ENCODE measurements around the gene MST1.

The MST1 gene

DNA sequence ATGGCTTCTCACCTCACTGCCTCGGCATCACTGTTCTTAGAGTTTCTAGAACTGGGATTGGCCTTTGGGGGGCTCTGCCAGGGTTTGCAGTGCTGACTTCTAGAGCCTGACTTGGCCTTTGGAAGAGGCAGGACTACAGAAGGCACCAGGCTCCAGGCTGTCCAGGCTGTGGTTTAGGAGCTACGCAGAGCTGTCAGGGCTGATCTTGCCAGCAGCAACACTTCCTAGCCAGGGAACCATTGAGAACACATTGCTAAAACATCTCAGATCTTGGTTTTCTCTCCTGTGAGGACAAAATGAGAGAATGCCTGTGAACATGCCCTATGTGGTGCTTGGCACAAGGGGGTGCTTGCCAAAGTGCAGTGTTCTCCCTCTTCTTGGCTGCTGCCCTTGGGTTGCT lies 49.7 kb downstream of the MST1 start:
- TF ChIP-seq, protein P1, sequence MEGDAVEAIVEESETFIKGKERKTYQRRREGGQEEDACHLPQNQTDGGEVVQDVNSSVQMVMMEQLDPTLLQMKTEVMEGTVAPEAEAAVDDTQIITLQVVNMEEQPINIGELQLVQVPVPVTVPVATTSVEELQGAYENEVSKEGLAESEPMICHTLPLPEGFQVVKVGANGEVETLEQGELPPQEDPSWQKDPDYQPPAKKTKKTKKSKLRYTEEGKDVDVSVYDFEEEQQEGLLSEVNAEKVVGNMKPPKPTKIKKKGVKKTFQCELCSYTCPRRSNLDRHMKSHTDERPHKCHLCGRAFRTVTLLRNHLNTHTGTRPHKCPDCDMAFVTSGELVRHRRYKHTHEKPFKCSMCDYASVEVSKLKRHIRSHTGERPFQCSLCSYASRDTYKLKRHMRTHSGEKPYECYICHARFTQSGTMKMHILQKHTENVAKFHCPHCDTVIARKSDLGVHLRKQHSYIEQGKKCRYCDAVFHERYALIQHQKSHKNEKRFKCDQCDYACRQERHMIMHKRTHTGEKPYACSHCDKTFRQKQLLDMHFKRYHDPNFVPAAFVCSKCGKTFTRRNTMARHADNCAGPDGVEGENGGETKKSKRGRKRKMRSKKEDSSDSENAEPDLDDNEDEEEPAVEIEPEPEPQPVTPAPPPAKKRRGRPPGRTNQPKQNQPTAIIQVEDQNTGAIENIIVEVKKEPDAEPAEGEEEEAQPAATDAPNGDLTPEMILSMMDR (IDR thresholded peaks at IDR 0.05; ENCODE audit: insufficient read depth, low read depth, low read length, missing control alignments), result no peak
- H3K4me3 ChIP-seq (ENCODE audit: low read length), result no peak overlapping the region
- no peak for DNase-seq (ENCODE audit: low read depth)

DNA sequence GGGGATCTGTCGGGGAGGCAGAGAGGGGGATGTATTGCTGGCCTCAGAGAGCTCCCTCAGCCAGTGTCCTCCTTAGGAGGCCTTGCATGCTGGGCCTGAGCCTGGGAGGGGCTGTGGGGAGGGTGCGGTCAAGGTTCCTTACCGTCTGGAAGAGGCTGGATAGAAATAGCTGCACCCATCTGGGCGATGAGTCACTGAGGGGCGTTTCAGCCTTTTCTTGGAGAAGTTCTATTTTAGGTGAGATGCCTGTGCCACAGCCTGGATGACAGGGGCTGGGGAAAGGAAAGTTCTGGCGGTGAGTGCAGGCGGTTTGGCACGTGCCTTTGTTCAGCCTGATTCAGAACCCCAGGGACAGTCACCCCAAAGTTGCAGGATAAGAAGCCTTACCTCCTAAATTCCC lies 50.8 kb downstream of the MST1 start:
- TF ChIP-seq, protein P1 (IDR thresholded peaks at IDR 0.05; ENCODE audit: insufficient read depth, low read depth, low read length, missing control alignments), result no peak
- H3K4me3 ChIP-seq (ENCODE audit: low read length), result no peak overlapping the region
- DNase-seq (ENCODE audit: low read depth), result peak; percentile 80

DNA sequence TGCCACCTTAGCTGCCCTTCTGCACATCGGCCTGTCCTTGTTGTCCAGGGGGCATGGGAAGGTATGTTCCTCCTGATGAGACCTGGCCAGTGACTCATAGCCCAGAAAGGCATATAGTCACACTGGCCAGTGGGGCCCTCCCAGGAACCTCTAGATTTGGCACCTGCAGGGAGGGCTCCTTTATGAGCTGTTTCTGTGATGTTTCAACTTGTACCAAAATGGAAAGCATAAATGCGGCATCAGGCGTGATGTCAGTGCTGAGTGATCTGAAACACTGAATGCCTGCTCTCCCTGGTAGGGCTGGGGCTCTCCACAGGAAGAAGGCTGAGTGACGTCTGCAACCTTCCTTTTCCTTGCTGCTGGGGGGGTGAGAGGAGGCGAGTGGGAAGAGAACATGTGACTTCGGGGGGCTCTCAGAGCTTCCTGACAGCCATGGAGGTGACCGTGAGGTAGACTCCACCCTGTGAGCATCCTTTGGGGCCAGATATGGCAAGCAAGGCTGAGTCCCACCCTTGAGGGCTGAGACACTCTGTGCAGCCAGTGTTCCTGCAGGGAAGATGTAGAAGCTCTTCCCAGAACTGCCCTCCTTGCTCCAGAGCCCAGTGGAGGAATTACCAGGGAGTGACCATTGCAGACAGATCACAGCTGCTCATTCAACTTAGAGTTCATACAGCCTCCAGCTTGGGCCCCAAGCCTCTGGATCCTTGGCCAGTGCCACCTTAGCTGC lies 52.2 kb downstream of the MST1 start:
- DNase-seq (ENCODE audit: low read depth), result peak; percentile 90
- H3K4me3 ChIP-seq (ENCODE audit: low read length), result no peak overlapping the region
- TF ChIP-seq, protein P1 (IDR thresholded peaks at IDR 0.05; ENCODE audit: insufficient read depth, low read depth, low read length, missing control alignments), result no peak

DNA sequence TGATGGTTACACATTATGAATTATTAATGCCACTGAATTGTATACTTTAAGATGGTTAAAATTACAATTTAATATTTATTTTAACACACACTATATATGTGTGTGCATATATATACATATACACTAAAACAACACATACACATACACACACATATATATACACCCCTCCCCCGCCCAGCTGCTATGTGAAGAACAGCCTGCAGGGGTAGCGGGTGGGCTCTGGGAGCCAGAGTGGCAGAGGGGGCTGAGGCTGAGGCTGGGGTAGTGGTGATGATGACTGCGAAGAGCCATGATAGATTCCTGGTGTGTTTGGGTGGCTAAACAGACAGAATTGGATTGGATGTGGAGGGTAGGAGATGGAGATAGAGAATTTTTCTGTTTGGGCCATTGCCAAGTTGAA lies 54.5 kb downstream of the MST1 start:
- TF ChIP-seq, protein P1 (IDR thresholded peaks at IDR 0.05; ENCODE audit: insufficient read depth, low read depth, low read length, missing control alignments), result no peak
- no peak for DNase-seq (ENCODE audit: low read depth)
- no peak overlapping the region for H3K4me3 ChIP-seq (ENCODE audit: low read length)

Measured in epithelial cell of esophagus (primary cell).